H1 (cell line): ENCODE data around the gene MAPK8IP1. TPM values are rescaled to one million over a fixed set of nuclear protein-coding genes. Genes with fewer than 3 reads are reported as not detected.

Source experiments
- CTCF ChIA-PET: fragments of 300-600 bp; sonication (Branson Sonifier 250); formaldehyde crosslinking; loops from one replicate; lab custom pipeline; 2021; ENCODE audit not compliant: partially characterized antibody; lab: Charles Lee
- POLR2A ChIA-PET: fragments of 300-600 bp; sonication (Branson Sonifier 250); formaldehyde crosslinking; loops from one replicate; lab custom pipeline; 2021; ENCODE audit warnings: inconsistent platforms; ENCODE audit not compliant: partially characterized antibody; lab: Charles Lee
- DNase-seq, 2 experiments: peaks; one replicate each; pipeline versions ENCODE4 v3.0.0 to v3.0.0-alpha.2; 2010 to 2022; ENCODE audit warnings: low spot score in 2 of 2, low read depth in 1 of 2, mixed read lengths in 1 of 2
- FAIRE-seq: peaks from 2 replicates; lab custom pipeline; 2011; peaks lifted over from hg19 to GRCh38; lab: Jason Lieb, UNC
- H2AFZ ChIP-seq: 2 replicates; pipeline ENCODE4 v1.8.1; 2012; ENCODE audit warnings: low read length, inconsistent platforms
- H2AK5ac ChIP-seq: 2 replicates; pipeline ENCODE4 v1.6.1; 2013; ENCODE audit warnings: low read depth, low read length
- H2BK120ac ChIP-seq: replicated peaks from 2 replicates; pipeline ENCODE3; 2013; ENCODE audit warnings: low read depth, low read length, inconsistent platforms
- H2BK12ac ChIP-seq: 2 replicates; pipeline ENCODE4 v1.6.1; 2013; ENCODE audit warnings: low read depth, low read length
- H2BK15ac ChIP-seq: 2 replicates; pipeline ENCODE4 v1.6.1; 2013; ENCODE audit warnings: low read length
- H2BK20ac ChIP-seq: 2 replicates; pipeline ENCODE4 v1.6.1; 2013; ENCODE audit warnings: low read length
- H2BK5ac ChIP-seq: 2 replicates; pipeline ENCODE4 v1.6.1; 2013; ENCODE audit warnings: low read depth, low read length
- H3K14ac ChIP-seq: 2 replicates; pipeline ENCODE4 v1.6.1; 2013; ENCODE audit warnings: inconsistent platforms; ENCODE audit not compliant: insufficient read length
- H3K18ac ChIP-seq: 2 replicates; pipeline ENCODE4 v1.6.1; 2013; ENCODE audit warnings: low read length; ENCODE audit errors: extremely low read depth
- H3K23ac ChIP-seq: 2 replicates; pipeline ENCODE4 v1.6.1; 2013; ENCODE audit warnings: inconsistent platforms; ENCODE audit not compliant: insufficient read length
- H3K23me2 ChIP-seq: 2 replicates; pipeline ENCODE4 v1.6.1; 2013; ENCODE audit warnings: low read depth, low read length
- H3K27ac ChIP-seq: 2 replicates; pipeline ENCODE4 v1.6.1; 2011; ENCODE audit warnings: low read depth, low read length, inconsistent platforms
- H3K27me3 ChIP-seq, 4 experiments: replicated peaks in 1 of 4; 1 replicate in 1 of 4; 2 replicates in 3 of 4; pipeline versions ENCODE4 v1.6.1 to v1.8.1; 2011 to 2013; ENCODE audit warnings: low read length in 3 of 4, mild to moderate bottlenecking in 3 of 4, inconsistent platforms in 2 of 4, mixed read lengths in 2 of 4, moderate library complexity in 1 of 4; ENCODE audit not compliant: control insufficient read depth in 3 of 4, insufficient read depth in 3 of 4; ENCODE audit errors: extremely low read depth in 1 of 4
- H3K36me3 ChIP-seq, 4 experiments: 2 replicates each; pipeline versions ENCODE4 v1.6.1 to v1.8.1; 2011 to 2013; ENCODE audit warnings: mild to moderate bottlenecking in 4 of 4, low read length in 3 of 4, moderate library complexity in 2 of 4, control low read depth in 1 of 4, inconsistent platforms in 1 of 4; ENCODE audit not compliant: insufficient read depth in 4 of 4, control insufficient read depth in 2 of 4
- H3K4ac ChIP-seq: replicated peaks from 2 replicates; pipeline ENCODE3; 2013; ENCODE audit warnings: low read length, low read depth, mixed read lengths, inconsistent platforms; ENCODE audit not compliant: insufficient read length
- H3K4me1 ChIP-seq, 4 experiments: replicated peaks in 1 of 4; 1 replicate in 1 of 4; 2 replicates in 3 of 4; pipeline versions ENCODE4 v1.6.1 to v1.8.1; 2011 to 2013; ENCODE audit warnings: low read length in 3 of 4, inconsistent platforms in 2 of 4, mixed read lengths in 1 of 4; ENCODE audit not compliant: insufficient read depth in 4 of 4, control insufficient read depth in 3 of 4
- H3K4me2 ChIP-seq, 2 experiments: 2 replicates each; pipeline versions ENCODE4 v1.6.1 to v1.8.1; 2011 to 2013; ENCODE audit warnings: low read depth in 2 of 2, low read length in 2 of 2, control low read depth in 1 of 2, inconsistent platforms in 1 of 2, mild to moderate bottlenecking in 1 of 2; ENCODE audit not compliant: insufficient read depth in 1 of 2
- H3K4me3 ChIP-seq, 4 experiments: fragments of 200-600, 300-600 bp in 1 of 4; sonication (generic), shearing (Covaris generic), sonication (Bioruptor Twin) in 1 of 4; 2 replicates each; pipeline versions ENCODE4 v1.5.1 to v1.8.1; 2011 to 2016; ENCODE audit warnings: low read length in 4 of 4, low read depth in 3 of 4, control low read depth in 2 of 4, inconsistent platforms in 2 of 4, mild to moderate bottlenecking in 2 of 4, mixed read lengths in 1 of 4, moderate library complexity in 1 of 4; ENCODE audit not compliant: insufficient read depth in 2 of 4; ENCODE audit errors: extremely low read depth in 1 of 4
- H3K56ac ChIP-seq: replicated peaks from 2 replicates; pipeline ENCODE3; 2013; ENCODE audit warnings: low read depth, mild to moderate bottlenecking, mixed read lengths, low read length, inconsistent platforms; ENCODE audit not compliant: insufficient read length
- H3K79me1 ChIP-seq: 2 replicates; pipeline ENCODE4 v1.6.1; 2013; ENCODE audit warnings: low read depth, low read length, control low read depth
- H3K79me2 ChIP-seq, 2 experiments: 2 replicates each; pipeline versions ENCODE4 v1.6.1 to v1.8.1; 2012 to 2013; ENCODE audit warnings: low read length in 2 of 2, mild to moderate bottlenecking in 2 of 2, inconsistent platforms in 1 of 2; ENCODE audit not compliant: insufficient read depth in 2 of 2, control insufficient read depth in 1 of 2
- H3K9ac ChIP-seq, 4 experiments: replicated peaks in 1 of 4; 1 replicate in 1 of 4; 2 replicates in 3 of 4; pipeline versions ENCODE4 v1.6.1 to v1.8.1; 2011 to 2013; ENCODE audit warnings: low read depth in 3 of 4, low read length in 3 of 4, control low read depth in 2 of 4, mild to moderate bottlenecking in 2 of 4, moderate library complexity in 2 of 4, inconsistent platforms in 1 of 4; ENCODE audit errors: extremely low read depth in 1 of 4
- H3K9me3 ChIP-seq, 2 experiments: 2 replicates each; pipeline versions ENCODE4 v1.6.1 to v1.8.1; 2012 to 2013; ENCODE audit warnings: mild to moderate bottlenecking in 2 of 2, moderate library complexity in 2 of 2, control low read depth in 1 of 2, inconsistent platforms in 1 of 2, low read depth in 1 of 2, low read length in 1 of 2, mixed read lengths in 1 of 2; ENCODE audit not compliant: insufficient read depth in 2 of 2
- H4K20me1 ChIP-seq, 2 experiments: replicated peaks in 1 of 2; 2 replicates each; pipeline versions ENCODE3 to v1.8.1; 2011 to 2013; ENCODE audit warnings: inconsistent platforms in 2 of 2, low read length in 2 of 2, mild to moderate bottlenecking in 1 of 2; ENCODE audit not compliant: insufficient read depth in 2 of 2, control insufficient read depth in 1 of 2
- H4K5ac ChIP-seq: 2 replicates; pipeline ENCODE4 v1.6.1; 2013; ENCODE audit warnings: low read length, low read depth, mixed read lengths, inconsistent platforms; ENCODE audit not compliant: insufficient read length
- H4K8ac ChIP-seq: 2 replicates; pipeline ENCODE4 v1.8.0; 2013; ENCODE audit warnings: mild to moderate bottlenecking, moderate library complexity, low read length, inconsistent platforms; ENCODE audit not compliant: insufficient read depth; ENCODE audit errors: extremely low read depth
- H4K91ac ChIP-seq: replicated peaks from 2 replicates; pipeline ENCODE3; 2013; ENCODE audit warnings: low read length, mixed read lengths, inconsistent platforms; ENCODE audit not compliant: insufficient read length
- ASH2L ChIP-seq: fragments of 200-600, 300-600 bp; sonication (generic); IDR thresholded peaks from one replicate; pipeline ENCODE4 v1.7.1; 2017; ENCODE audit warnings: low read length
- ATF2 ChIP-seq: IDR thresholded peaks from 2 replicates; pipeline ENCODE4 v1.6.1; 2012; ENCODE audit warnings: low read length, inconsistent platforms
- ATF3 ChIP-seq: IDR thresholded peaks from 2 replicates; pipeline ENCODE4 v1.6.1; 2011; ENCODE audit warnings: low read depth, mild to moderate bottlenecking, low read length; ENCODE audit not compliant: insufficient read depth
- BACH1 ChIP-seq: IDR thresholded peaks from 2 replicates; pipeline ENCODE4 v1.6.1; 2012; ENCODE audit warnings: low read length, improper control_type of control experiment
- CHD1 ChIP-seq: IDR thresholded peaks from 2 replicates; pipeline ENCODE4 v1.6.1; 2012; ENCODE audit warnings: low read depth, low read length, improper control_type of control experiment
- CREB1 ChIP-seq: IDR thresholded peaks from 2 replicates; pipeline ENCODE4 v1.6.1; 2012; ENCODE audit warnings: inconsistent platforms
- E2F6 ChIP-seq: IDR thresholded peaks from 2 replicates; pipeline ENCODE4 v1.6.1; 2012; ENCODE audit warnings: inconsistent platforms
- GABPA ChIP-seq: IDR thresholded peaks from 2 replicates; pipeline ENCODE4 v1.6.1; 2011; ENCODE audit warnings: mild to moderate bottlenecking, low read length, moderate library complexity, borderline replicate concordance; ENCODE audit not compliant: insufficient read depth
- KDM1A ChIP-seq: fragments of 200-600, 300-600 bp; sonication (generic); IDR thresholded peaks from 2 replicates; pipeline ENCODE4 v1.7.1; 2016; ENCODE audit warnings: mild to moderate bottlenecking, low read length, borderline replicate concordance
- KDM5A ChIP-seq: fragments of 200-600 bp; IDR thresholded peaks from 2 replicates; pipeline ENCODE4 v1.7.1; 2012; ENCODE audit warnings: mild to moderate bottlenecking, low read length, inconsistent platforms, mixed read lengths
- POU5F1 ChIP-seq: IDR thresholded peaks from 2 replicates; pipeline ENCODE4 v1.6.1; 2011; ENCODE audit warnings: low read depth, mild to moderate bottlenecking, low read length, moderate library complexity
- WGBS, 2 experiments: shearing (Covaris generic) in 1 of 2; methylation state at CpG; one replicate each; pipeline versions ENCODE4 v1.1.6 to v1.1.7; 2013 to 2015; ENCODE audit warnings: low lambda C conversion rate in 2 of 2, mixed read lengths in 2 of 2, inconsistent platforms in 1 of 2, low coverage in 1 of 2, missing lambda C conversion rate in 1 of 2; ENCODE audit not compliant: insufficient replicate concordance in 2 of 2, insufficient coverage in 1 of 2, insufficient read length in 1 of 2; ENCODE audit errors: extremely low coverage in 1 of 2, missing lambda C conversion rate in 1 of 2; 5-methylcytosine and 5-hydroxymethylcytosine counted together
- polyA plus RNA-seq, 7 experiments: library from polyadenylated mRNA; depleted of rRNA in 3 of 7; stranded (reverse) in 5 of 7; unstranded in 2 of 7; fragments of >200 nt in 5 of 7; fragments of 200-250 nt in 2 of 7; gene quantifications; 1 replicate in 5 of 7; 2 replicates in 1 of 7; 4 replicates in 1 of 7; pipeline versions ENCODE4 v1.2.1 to v1.2.3, GENCODE V29; 2011 to 2013; ENCODE audit warnings: missing spikeins in 2 of 7, mixed read lengths in 2 of 7
- total RNA-seq: library from RNA; stranded (reverse); fragmentation: NEBNext Ultra II Directional; extraction: Animal tissue kit (Norgen Biotek cat#: 25700); gene quantifications from 2 replicates; pipeline ENCODE4 v1.2.1, GENCODE V29; 2021

The MAPK8IP1 gene
- total and polyA plus RNA-seq, 2 of the 8 experiments (the other 6 are each of a cell fraction or from before 2014, with no cell fraction given) = 32.4 to 40.1 TPM

- no peak overlapping the region for H3K9ac ChIP-seq
- no peak for TF ChIP-seq KDM1A
- TF ChIP-seq CREB1 = no peak
- TF ChIP-seq POU5F1 = no peak
- TF ChIP-seq E2F6 = no peak
- no peak for TF ChIP-seq CHD1
- no peak for TF ChIP-seq BACH1
- TF ChIP-seq GABPA = no peak
- no peak for TF ChIP-seq ASH2L
- no peak for TF ChIP-seq KDM5A
- no peak for TF ChIP-seq ATF3
- no peak for TF ChIP-seq ATF2
- no peak overlapping the region for H2AFZ ChIP-seq
- no peak overlapping the region for H3K23ac ChIP-seq
- no peaks in the 10 kb centered on the region for H3K27me3 ChIP-seq
- no peak overlapping the region for H3K4me2 ChIP-seq
- WGBS, 2 experiments = 95% methylated on average over 9 of the region's 9 CpGs; no CpG with 5 or more reads in 1 of the 2 experiments
- FAIRE-seq = no peak
- POLR2A ChIA-PET = interaction anchor here (0.8 kb wide), 1 partner anchor 20 kb away, joined by 4 read pairs; no protein-coding TSS in a partner anchor
- H4K5ac ChIP-seq = no peak overlapping the region
- H3K4ac ChIP-seq = no peak overlapping the region
- no peak overlapping the region for H2BK5ac ChIP-seq
- H3K4me3 ChIP-seq = no peak overlapping the region
- no peak overlapping the region for H2BK20ac ChIP-seq
- peaks cover 2 to 19% of the 10 kb centered on the region in 2 experiments for H4K20me1 ChIP-seq
- H3K18ac ChIP-seq = no peak overlapping the region
- peaks cover 2% of the 10 kb centered on the region; the same call in 1 of the 2 replicates for H3K79me1 ChIP-seq
- no peak overlapping the region for H2AK5ac ChIP-seq
- H4K8ac ChIP-seq = no peak overlapping the region
- H3K27ac ChIP-seq = no peak overlapping the region
- peaks cover 3 to 22% (median 16%) of the 10 kb centered on the region in 4 experiments; a peak in 7 of 8 replicates for H3K36me3 ChIP-seq
- no peaks in the 10 kb centered on the region for H3K79me2 ChIP-seq
- no peaks in the 10 kb centered on the region; a peak in 1 of 7 replicates for H3K4me1 ChIP-seq
- H3K9me3 ChIP-seq = no peaks in the 10 kb centered on the region
- H3K14ac ChIP-seq = no peak overlapping the region
- no peak for DNase-seq
- H2BK120ac ChIP-seq = no peak overlapping the region
- CTCF ChIA-PET = interaction anchor here (0.9 to 1.9 kb wide), 4 partner anchors 12 to 55 kb away, joined by 3 to 5 read pairs (median 3); no protein-coding TSS in a partner anchor
- H3K56ac ChIP-seq = no peak overlapping the region
- H2BK12ac ChIP-seq = no peak overlapping the region
- no peak overlapping the region for H4K91ac ChIP-seq
- 0 out of 2 replicates have a peak, but pooled peaks cover 2% of the 10 kb centered on the region for H3K23me2 ChIP-seq
- no peak overlapping the region for H2BK15ac ChIP-seq
Observed at GRCh38 chr11:45910623-45911022, 25.2 kb downstream of the MAPK8IP1 start.
